NCI-H510A treated with DMSO at 0.1 percent for 48 hours (cell line): ENCODE data around the gene OR13C8.

Experiments
- DNase-seq: peaks from one replicate; lab custom pipeline; 2025; lab: John Stamatoyannopoulos, UW

The OR13C8 gene

DNA sequence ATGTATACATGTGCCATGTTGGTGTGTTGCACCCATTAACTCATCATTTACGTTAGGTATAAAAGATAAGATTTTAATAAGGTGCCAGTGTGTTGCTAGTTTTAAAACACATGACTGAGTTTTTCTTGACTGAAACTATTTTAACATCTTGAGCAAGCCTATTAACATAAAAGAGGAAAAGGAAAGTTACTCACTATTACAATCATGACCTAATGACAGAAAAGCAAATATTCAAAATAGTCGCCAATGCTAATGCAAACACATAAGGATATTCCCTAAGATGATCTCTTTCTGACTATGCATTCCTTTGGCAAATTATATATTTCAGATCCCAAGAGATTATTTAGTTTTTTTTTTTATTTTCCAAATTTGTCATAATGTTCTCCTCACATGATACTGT lies 42.2 kb downstream of the OR13C8 start:
- no peak for DNase-seq

DNA sequence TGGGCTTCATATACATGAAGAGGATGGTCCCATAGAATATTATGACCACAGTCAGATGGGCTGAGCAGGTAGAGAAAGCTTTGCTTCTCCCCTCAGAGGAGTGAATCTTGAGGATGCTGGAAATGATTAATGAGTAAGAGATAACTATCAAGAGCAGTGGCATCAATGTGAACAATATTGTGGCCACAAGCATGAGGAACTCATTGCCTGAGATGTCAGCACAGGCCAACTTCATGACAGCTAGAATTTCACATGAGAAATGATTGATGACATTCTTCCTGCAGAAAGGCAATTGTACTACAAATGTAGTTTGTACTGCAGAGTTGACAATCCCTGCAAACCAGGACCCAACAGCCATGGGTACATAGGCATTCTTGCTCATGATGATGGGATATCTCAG lies 48.5 kb downstream of the OR13C8 start:
- DNase-seq: no peak

DNA sequence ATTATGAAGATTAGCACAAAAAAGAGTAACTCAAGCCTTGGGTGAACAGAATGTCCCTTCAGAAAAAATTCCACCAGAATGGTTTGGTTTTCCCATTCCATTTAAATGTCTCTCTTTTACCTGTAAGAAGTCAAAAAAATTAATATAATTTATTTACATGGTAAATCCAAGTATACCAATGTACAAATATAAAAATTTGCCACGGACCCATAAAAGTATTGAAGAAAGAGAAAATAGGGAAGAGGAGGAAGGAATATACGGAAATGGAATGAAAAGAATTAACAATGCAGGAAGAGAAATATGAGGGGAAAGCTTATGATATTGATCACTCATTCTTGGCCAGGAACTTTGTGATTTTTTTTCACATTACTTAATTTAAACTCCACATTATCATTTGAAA lies 49.1 kb downstream of the OR13C8 start, which contains the start of gene OR13C9:
Gene OR13C9, minus strand, starts transcription at position 101 of the 400 bp plus-strand sequence. Its CDS starts 0 bp downstream, at position 101.
- DNase-seq: no peak
